Epithelial cell of proximal tubule (primary cell): ENCODE data around the gene DMRTC2. TPM values are rescaled to one million over a fixed set of nuclear protein-coding genes. Genes with fewer than 3 reads are reported as not detected.
A peak's percentile ranks its signal among the peaks of the same experiment; 100 is the strongest.

Source experiments
- DNase-seq: peaks from one replicate; pipeline ENCODE4 v3.0.0-alpha.2; 2011; ENCODE audit warnings: low read depth
- H3K4me3 ChIP-seq: 2 replicates; pipeline ENCODE4 v1.5.1; 2011; ENCODE audit warnings: low read depth, mild to moderate bottlenecking, low read length
- CTCF ChIP-seq: conservative IDR thresholded peaks from 2 replicates; pipeline ENCODE4 v1.5.1; 2012; ENCODE audit warnings: low read depth, mild to moderate bottlenecking, low read length
- total RNA-seq: library from RNA; depleted of rRNA; stranded (reverse); fragments of >200 nt; gene quantifications from 2 replicates; pipeline ENCODE4 v1.2.3, GENCODE V29; 2015

Gene DMRTC2
- total RNA-seq, 1 donor from 2014 or later = not detected

- H3K4me3 ChIP-seq = no peak within 1 kb of the TSS
- no peak for TF ChIP-seq CTCF
- DNase-seq = no peak
Observed at GRCh38 chr19:41876847-41877832, 32.3 kb downstream of the DMRTC2 start, which contains the start of gene CD79A. CD79A (plus strand) TSS chr19:41877279; CDS start chr19:41877305, 26 bp downstream.

DNA sequence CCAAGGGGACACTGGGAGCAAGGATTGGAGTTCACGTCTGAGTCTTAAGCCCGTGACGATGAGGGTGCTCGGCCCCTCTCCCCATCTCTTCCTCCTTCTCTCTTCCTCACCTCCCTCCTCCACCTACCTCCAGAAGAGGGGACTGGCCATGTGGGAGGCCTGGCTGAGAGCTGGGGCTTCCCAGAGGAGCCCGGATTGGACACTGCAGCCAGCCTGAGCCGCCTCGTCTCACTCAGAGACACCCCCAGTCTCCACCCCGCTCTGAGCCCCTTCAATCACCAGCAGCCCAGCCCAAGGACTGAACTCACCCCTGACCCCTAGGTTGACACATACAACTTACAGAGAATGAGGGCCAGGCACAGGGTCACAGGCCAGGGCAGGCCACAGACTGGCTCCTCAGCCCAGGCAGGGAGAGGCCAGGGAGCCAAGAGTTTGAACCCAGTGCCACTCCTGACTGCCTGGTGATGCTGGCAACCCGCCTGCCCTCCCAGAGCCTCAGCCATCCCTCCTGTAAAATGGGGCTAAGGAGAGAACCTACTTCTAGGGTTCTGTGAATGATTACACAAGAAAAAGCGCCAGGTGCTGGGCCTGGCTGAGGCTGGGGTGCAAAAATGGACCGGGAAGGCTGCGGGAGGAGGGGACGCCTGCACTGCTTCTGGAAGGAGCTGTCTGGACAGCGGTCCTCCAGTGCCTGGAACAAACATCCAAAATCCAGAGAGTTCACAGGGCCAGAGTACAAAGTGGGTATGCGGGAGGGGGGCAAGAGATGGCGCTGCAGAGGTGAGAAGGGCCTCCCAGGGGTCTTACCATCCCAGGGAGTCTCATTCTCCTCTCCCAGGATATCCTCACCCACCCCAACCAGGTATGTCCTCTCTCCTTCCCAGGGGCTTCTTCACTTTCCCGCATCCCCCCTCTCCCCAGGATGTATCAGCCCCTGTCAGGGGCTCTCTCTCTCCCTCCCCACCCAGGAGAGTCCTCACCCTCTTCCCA, 33.4 kb downstream of the DMRTC2 start:
- no peak for DNase-seq
- TF ChIP-seq CTCF = no peak
- H3K4me3 ChIP-seq = no peak overlapping the region

DNA sequence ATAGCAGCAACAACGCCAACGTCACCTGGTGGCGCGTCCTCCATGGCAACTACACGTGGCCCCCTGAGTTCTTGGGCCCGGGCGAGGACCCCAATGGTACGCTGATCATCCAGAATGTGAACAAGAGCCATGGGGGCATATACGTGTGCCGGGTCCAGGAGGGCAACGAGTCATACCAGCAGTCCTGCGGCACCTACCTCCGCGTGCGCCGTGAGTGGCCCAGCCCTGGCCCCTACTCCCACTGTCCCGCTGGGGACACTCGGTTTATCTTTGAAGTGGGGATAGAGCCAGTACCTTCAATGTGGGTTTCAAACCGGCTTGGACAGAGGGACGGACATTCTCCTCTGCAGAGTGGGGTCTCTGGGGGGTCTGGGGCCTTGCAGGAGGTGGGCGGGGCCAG, 34.2 kb downstream of the DMRTC2 start:
- no peak for DNase-seq
- TF ChIP-seq CTCF = no peak
- H3K4me3 ChIP-seq = no peak overlapping the region

DNA sequence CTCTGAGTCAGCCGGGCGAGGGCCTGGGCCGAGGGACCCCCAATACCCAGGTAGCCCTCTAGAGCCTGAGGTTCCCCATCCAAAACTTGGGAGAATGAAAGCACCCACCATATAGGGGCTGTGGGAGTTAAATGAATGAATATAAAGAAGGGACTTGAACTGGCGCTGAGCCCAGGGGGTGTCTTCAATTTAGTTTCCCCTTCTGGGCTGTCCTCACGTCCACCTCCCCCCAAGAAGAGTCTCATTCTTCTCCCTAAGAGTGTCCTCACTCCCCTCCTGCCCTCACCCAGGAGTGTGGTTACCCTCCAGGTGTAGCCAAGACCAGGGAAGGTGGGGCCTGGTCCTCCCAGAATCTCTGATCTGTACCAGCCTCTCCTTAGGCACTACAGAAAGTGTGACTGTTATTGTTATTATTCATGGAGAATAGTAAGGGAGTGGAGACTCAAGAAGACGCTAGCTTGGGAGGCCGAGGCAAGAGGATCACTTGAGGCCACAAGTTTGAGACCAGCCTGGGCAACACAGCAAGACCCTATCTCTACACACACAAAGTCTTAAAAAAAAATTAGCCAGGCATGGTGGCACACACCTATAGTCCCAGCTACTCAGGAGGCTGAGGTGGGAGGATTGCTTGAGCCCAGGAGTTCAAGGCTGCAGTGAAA, 35.0 kb downstream of the DMRTC2 start:
- H3K4me3 ChIP-seq = no peak overlapping the region
- DNase-seq = no peak
- TF ChIP-seq CTCF = no peak

GRCh38 chr19:41880329-41880708, 35.5 kb downstream of the DMRTC2 start:
- TF ChIP-seq CTCF = no peak
- DNase-seq = no peak
- H3K4me3 ChIP-seq = no peak overlapping the region

DNA sequence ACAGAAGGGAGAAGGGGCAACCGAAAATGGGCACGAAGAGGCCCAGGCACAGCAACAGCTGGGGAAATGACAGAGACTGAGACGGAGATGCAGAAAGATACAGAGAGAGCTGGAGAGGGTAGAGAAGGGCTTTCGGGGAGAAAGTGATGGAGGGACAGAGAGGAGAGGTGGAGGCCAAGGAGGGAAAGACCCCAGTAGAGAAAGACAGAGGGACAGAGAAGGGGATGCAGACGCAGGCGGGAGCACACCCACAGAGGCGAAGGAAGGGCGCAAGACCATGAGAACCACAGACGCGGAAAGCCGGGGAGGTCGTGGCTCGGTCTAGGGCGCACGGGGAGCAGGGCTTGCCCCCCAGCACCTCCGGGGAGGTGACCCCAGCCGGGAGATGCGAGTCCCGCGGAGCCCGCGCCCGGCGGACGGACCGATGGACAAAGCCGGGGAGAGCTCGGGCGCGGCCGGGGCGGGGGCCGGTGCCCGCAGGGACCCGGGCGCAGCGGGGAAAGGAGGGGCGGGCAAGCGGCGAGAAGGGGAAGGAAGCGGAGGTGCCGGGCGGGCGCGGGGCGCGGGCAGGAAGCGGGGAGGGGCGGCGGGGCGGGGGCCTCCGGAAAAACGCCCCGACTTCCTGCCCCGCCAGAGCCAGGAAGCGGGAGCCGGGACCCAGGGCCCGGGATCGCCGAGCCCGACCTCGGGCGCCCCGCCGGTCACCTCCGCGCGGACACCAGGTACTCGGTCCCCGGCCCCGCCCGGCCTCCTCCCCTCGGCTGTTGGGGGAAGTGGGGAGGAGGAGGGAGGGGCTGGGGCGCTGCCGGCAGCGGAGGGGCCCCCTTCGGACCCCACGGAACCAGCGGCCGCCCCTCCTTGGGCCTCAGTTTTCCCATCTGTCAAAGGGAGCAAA, 38.0 kb downstream of the DMRTC2 start, which contains the start of gene ARHGEF1:
TSS of gene ARHGEF1 (plus strand) at position 617 of the 895 bp plus-strand sequence. CDS start 4,899 bp downstream, outside the sequence.
- TF ChIP-seq CTCF = no peak
- peak within 1 kb of the TSS; percentile 98 for H3K4me3 ChIP-seq
- no peak for DNase-seq
